Measurements from ENCODE around the gene LMAN2.

The LMAN2 gene

DNA sequence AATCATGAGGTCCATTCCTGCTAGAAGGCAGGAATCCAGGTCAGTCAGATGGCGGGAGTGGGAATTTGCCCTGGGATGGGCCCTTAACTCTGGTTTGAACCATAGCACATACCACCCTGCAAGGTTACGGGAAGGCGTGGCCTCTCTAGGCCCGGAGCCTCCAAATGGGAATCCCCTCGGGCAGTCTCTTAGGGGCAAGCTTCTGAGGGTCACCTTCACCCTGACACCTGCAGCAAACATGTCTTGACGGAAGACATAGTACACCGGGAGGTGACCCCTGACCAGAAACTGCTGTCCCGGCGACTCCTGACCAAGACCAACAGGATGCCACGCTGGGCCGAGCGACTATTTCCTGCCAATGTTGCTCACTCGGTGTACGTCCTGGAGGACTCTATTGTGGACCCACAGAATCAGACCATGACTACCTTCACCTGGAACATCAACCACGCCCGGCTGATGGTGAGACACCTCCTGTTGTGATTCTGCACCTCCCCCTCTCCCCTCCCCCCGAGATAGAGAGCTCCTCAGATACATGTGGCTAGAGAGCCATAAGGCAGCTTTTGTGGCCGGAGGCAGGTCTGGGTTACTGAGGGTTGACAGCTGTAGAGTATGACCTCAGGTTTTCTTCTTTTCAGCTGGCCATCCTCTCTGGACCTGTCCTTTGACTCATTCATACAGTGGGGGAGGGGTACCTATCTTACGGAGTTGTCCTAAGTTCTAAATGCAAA, 46.9 kb downstream of the LMAN2 start:
- DNase-seq, result no peak

DNA sequence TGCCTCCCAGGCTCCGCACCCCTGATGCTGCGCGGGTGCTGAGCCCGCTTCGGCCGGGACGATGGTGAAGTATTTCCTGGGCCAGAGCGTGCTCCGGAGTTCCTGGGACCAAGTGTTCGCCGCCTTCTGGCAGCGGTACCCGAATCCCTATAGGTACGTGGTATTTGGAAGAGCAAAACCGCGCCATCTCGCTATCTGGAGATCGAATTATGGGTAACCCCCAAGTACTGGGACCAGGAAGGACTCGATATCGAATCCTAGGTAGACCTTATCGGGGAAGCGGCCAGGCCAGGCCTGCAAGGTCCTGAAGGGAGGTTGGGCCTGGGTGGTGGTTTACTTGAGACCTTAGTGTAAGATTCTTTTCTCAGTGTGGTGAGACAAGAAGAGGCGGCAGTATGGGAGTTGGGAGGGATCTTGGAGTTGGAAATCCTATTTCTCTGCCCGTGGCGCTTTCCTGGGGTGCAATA, 47.5 kb downstream of the LMAN2 start:
- DNase-seq, result no peak

DNA sequence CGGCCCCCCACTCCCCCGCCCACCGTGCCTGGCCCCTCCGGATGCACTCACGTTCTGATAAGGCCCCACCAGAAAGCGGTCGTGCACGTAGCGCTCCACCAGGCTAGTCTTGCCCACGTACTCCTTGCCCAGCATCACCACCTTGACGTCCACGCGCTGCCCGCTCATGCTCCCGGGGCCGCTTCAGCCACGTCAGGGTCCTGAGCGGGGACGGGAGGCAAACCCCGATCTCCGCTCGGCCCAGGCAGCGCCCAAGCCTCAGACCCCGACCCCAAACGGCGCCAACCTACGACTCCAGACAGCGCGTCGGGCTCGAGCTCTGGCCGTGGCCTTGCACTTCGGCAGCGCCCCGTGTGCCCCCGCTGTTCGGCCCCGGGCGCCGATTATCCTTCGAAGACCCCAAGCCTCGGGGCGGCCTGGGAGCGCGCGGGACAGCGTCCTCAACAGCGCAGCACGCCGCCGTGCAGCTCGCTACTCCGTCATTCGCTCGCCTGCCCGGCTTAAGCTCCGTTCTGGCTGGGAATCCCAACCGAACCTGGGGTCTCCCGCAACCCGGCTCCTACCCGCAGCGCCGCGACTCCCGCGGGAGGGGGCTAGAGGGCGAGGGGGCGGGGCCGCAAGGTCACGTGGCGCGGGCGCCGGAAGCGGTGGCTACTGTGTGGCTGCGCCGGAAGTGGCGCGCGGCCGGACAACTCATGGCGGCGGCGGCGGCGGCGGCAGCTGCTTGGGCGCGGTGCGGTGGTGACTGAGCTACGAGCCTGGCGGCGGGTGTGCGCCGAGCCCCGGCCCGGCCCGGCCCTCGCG, 48.1 kb downstream of the LMAN2 start, which contains the start of the genes PRELID1 and RAB24:
PRELID1 (plus strand) TSS at position 679 of the 804 bp plus-strand sequence. CDS start 187 bp downstream, outside the sequence.
RAB24 (minus strand) TSS at position 599 of the 804 bp plus-strand sequence; CDS start at position 168, 431 bp downstream.
- peak; percentile 90 for DNase-seq

DNA sequence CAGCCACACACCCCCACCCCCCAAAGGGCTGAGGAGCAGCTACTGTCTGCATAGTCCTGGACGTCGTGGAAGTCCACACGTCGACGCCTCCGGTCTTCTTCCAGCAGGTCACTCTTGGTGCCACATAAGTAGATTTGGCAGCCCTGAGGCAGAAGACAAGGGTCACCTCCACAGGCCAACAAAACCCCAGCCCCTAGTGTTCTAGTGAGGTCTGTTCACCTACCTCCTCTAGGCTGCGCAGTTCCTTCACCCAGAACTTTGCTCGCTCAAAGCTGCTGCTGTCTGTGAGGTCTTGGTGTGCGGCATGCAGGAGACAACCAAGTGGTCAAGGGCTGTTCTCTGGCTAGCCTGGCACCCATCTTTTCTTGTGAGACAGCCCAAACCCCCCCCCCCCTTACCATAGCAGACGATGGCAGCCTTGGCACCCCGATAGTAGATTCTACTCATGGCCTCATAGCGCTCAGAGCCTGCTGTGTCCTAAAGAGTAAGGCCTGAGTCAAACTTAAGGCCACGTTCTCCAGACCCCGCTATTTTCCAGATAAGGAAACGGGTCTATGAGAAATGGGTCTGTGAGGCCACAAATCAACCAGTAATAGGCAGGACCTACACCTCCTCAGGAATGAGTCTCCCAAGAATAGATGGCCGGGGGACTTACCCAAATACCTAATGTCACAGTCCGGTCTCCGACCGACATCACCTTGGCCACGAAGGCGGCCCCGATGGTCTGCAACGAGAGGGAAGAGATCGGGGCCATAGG, 48.9 kb downstream of the LMAN2 start:
- DNase-seq, result no peak

DNA sequence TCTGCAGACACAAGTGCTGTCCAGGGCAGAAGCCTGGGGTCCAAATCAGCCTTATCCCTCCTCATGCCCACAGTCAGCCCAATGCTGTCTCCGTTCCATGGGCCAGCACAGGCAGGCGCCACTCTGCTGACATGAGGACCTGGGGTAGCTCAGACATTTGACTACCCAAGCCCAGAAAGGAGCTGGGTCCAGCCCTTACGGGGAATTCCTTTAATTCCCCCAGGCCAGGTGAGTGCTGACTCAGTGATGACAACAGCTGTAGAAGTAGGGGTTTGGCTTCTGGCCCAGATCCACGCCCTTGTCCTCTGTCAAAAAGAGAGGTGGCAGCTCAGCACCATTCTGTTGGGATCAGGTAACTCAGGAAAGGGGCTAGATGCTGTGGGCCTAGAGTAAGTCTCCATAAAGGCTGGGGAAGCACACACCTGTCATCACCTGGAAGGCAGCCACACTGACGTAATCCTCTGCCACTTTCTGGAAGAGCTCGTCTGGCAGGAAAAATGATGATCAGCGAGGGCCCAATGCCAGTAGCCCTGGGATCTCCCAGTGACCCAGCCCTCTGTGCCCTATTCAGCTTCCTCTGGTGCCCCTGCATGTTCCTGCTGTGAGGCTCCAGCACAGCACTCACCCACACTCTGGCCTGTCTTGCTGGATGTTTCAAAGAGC, 49.8 kb downstream of the LMAN2 start:
- DNase-seq, result no peak

DNA sequence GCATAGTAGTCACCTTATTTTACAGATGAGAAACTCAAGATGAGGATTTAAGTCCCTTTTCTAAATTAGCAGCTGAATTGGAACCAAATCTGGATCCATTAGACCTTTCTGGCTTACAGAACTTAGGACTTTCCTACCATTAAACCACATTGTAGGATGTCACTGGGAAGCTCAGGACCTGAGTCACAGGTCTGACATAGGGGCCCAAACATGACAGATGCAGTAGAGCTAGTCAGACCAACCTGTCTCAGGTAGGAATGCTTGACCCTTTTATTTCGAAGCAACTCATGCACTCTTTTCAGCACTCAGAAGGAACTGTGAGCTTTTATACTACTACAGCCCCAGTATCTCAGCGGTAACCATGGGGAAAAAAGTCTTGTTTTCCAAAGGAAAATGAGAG, 50.5 kb downstream of the LMAN2 start:
- no peak for DNase-seq

DNA sequence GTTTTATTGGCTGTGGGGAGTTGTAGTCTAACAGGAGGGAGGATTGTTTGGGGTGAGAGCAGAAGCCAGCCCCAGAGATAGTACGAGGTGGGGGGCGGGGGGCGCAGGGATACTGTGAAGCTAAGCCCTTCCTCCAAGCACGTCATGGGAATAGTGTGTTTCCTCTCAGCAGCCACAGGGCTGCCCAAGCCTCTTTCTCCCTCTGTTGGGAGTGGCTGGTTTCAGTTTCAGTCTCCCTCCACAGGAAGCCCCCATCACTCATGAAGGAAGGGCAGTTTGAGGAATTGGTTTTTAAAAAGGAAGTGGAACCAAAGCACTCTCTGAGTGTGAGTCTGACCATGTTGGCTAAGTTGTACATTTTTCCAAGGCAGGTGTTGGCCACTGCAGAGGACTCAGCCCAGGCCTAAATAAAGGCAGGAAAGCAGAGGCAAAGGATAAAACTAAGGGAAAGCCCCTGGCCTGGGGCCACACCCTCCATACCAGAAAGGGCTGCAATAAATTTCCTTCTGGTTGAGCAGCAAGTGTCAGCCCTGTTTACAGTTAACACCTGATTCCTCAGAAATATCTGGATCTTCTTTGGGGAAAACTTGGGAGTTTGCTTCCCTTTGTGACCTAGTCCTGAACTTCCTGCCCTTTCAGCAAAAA, 51.1 kb downstream of the LMAN2 start:
- no peak for DNase-seq

DNA sequence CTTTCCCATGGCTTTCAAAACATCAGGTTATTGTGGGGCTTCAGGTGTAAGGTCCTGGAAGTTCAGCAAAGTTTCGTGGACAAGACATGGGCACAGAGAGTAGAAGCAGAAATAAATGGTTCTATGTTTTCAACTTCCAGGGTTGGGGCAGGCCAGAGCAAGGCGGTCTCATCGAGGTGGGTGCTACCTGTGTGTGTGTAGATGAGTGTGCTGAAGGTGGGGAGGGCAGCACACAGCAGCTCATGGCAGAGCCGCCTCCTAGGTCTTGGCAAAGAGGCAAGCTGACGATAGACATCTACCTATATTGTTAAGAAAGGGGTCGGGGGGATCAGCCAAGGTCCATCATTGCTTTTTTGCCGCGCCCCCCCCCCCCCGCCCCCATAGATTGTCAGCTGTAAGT, 51.8 kb downstream of the LMAN2 start:
- no peak for DNase-seq

DNA sequence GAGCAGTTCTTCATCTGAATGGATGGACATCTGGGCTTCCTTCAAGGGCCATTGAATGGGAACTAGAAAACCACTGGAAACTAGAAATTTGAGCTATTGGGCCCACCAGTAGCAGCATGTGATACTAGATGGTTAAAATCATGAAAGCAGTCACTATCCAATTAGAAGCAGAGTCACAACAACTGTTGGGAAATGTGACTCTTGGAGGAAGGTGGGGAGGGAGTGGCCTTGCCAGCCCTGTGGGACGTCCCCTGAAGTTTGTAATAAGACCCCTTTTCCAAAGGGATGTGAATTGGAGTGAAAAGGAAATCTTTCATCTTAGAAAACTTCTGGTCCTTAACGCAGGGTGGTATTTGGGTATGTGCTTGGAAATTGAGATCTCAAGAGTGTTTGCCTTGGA, 53.5 kb downstream of the LMAN2 start:
- DNase-seq, result no peak

DNA sequence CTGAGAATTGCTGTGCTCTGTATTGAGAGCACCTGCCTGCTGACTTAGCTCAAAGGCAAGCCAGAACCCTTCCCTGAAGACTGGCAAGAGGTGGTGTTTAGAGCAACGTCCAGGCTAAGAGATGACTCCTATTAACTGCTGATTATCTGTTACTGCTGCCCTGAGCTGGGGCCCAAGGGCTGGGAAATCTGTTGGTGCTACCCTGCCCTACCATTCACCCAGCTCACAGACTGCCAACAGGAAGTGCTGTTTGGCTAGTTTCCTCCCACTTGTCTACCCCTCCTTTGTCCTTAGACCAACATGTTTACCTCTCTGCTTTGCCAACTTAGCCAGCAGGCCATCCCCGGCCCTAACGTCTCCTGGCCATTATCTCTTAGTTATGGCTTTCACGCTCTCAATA, 54.9 kb downstream of the LMAN2 start:
- DNase-seq, result no peak

DNA sequence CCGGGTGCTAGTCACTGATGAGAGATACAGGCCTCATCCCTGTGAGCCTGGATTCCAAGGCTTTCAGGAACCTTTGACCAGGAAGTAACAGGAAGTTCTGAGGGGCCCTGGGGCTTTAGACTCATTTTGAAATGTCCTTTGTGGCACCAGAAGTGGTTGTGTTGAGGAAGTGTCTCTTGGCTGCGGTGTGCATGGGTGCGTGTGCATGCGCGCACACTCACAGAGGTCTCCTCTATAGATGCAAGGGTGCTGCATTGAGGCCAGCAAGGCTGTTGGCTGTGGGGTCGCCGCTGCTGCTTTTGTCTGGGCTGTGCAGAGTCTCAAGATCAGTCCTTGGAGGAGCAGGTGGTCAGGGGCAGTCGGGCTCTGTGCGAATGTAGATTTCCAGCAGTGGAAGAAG, 55.5 kb downstream of the LMAN2 start:
- no peak for DNase-seq

DNA sequence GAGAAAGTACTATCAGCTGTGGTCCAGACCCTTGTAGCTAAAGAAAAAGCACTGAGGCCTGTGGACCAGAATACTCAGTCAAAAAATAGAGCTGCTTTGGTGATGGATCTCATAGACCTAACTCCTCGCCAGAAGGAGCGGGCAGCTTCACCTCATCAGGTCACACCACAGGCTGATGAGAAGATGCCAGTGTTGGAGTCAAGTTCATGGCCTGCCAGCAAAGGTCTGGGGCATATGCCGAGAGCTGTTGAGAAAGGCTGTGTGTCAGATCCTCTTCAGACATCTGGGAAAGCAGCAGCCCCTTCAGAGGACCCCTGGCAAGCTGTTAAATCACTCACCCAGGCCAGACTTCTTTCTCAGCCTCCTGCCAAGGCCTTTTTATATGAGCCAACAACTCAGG, 56.8 kb downstream of the LMAN2 start:
- no peak for DNase-seq

DNA sequence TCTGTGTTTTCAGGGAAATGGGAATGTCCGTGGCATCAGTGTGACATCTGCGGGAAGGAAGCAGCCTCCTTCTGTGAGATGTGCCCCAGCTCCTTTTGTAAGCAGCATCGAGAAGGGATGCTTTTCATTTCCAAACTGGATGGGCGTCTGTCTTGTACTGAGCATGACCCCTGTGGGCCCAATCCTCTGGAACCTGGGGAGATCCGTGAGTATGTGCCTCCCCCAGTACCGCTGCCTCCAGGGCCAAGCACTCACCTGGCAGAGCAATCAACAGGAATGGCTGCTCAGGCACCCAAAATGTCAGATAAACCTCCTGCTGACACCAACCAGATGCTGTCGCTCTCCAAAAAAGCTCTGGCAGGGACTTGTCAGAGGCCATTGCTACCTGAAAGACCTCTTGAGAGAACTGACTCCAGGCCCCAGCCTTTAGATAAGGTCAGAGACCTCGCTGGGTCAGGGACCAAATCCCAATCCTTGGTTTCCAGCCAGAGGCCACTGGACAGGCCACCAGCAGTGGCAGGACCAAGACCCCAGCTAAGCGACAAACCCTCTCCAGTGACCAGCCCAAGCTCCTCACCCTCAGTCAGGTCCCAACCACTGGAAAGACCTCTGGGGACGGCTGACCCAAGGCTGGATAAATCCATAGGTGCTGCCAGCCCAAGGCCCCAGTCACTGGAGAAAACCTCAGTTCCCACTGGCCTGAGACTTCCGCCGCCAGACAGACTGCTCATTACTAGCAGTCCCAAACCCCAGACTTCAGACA, 57.5 kb downstream of the LMAN2 start:
- no peak for DNase-seq

DNA sequence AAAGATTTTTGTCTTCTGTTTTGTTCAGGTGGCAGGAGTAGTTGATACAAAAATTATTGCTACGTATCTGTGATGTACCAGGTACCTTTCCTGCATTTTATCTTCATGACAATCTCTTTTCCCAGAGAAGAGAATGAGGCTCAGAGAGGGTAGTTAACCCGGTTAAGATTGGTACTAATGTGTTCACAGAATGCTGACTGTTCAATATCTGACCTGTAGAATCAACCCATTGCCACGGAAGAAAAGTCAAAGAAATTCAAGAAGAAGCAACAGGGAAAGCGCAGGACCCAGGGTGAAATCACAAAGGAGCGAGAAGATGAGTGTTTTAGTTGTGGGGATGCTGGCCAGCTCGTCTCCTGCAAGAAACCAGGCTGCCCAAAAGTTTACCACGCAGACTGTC, 59.7 kb downstream of the LMAN2 start:
- no peak for DNase-seq

DNA sequence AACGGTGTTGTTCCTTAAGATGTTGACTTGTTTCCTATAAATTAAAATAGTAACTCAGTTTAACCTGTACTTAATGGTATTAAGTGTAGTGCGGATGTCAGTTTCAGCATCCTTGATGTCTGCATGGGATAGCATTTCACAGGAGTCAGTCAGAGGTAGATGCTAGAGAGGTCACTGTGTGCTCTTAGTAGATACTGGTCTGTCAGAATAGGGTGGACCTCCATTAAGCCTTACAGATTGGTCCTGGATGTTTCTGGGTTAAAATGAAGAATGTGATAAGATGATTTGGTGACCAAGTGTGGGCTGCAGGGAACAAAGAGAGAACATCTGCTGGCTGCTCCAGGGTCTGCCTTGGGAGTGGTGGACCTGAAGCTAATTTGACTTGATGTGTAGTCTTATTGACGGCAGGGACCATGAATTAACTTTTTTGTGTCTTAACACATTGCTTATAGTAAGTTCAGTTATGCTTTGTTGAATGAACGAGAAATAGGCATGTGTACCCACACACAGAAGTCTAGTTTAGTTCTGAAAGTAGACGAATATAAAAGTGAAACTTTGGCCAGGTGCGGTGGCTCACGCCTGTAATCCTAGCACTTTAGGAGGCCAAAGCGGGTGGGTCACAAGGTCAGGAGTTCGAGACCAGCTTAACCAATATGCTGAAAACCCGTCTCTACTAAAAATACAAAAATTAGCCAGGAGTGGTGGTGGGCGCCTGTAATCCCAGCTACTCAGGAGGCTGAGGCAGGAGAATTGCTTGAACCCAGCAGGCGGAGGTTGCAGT, 60.5 kb downstream of the LMAN2 start:
- DNase-seq, result no peak

DNA sequence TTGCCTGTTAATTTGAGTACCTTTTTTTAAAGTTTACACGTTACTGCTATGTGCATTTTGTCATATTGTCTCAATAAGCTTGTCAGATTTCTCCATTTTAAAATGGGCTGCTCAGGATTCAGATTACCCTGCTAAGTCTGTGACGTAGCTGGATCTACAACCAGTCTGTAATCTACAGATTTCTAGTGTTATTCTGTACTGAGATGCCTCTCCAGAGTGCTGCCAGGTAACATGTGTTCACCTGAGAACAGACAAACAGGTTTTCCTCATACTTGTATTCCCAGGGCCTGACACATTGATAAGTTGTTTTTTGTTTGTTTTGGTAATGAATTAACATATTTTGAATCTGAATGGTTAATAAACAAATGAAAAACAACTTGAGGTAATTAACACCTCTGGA, 63.3 kb downstream of the LMAN2 start:
- no peak for DNase-seq
